WTC11 (cell line): ENCODE measurements around the gene NFATC2. TPM values are rescaled to one million over a fixed set of nuclear protein-coding genes. Genes with fewer than 3 reads are reported as not detected.
A peak's percentile ranks its signal among the peaks of the same experiment; 100 is the strongest.

ENCODE experiments used
- ATAC-seq: fragments of 200-7000 bp; cut with Tn5 transposase; 2 replicates; pipeline ENCODE4 v1.10.0; 2021; ENCODE audit warnings: mild to moderate bottlenecking, moderate library complexity
- CTCF ChIA-PET: fragments of 300-600 bp; sonication (Branson Sonifier 250); formaldehyde crosslinking; loops from one replicate; lab custom pipeline; 2021; ENCODE audit warnings: antibody characterized with exemption; lab: Charles Lee
- POLR2A ChIA-PET: fragments of 350-600 bp; sonication (Branson Sonifier 250); formaldehyde crosslinking; loops from one replicate; lab custom pipeline; 2021; ENCODE audit warnings: antibody characterized with exemption; lab: Charles Lee
- DNase-seq: peaks from one replicate; pipeline ENCODE4 v3.0.0; 2021; ENCODE audit warnings: low spot score
- H3K27ac Mint-ChIP-seq: 2 replicates; pipeline ENCODE4 v1.8.0; 2021; ENCODE audit warnings: mixed read lengths
- H3K27me3 Mint-ChIP-seq: 2 replicates; pipeline ENCODE4 v1.8.0; 2021; ENCODE audit warnings: low read depth, mild to moderate bottlenecking, moderate library complexity, mixed read lengths
- H3K36me3 Mint-ChIP-seq: 2 replicates; pipeline ENCODE4 v1.8.0; 2021; ENCODE audit warnings: mixed read lengths
- H3K4me1 Mint-ChIP-seq: 2 replicates; pipeline ENCODE4 v1.8.0; 2022; ENCODE audit warnings: mixed read lengths
- H3K4me3 Mint-ChIP-seq: 2 replicates; pipeline ENCODE4 v1.8.0; 2021; ENCODE audit warnings: mild to moderate bottlenecking, moderate library complexity, mixed read lengths
- H3K9me3 Mint-ChIP-seq: 2 replicates; pipeline ENCODE4 v1.8.0; 2021; ENCODE audit warnings: mixed read lengths
- CREM ChIP-seq: sonication (generic); formaldehyde crosslinking; IDR thresholded peaks from 2 replicates; pipeline ENCODE4 v1.8.1; 2022; ENCODE audit warnings: mild to moderate bottlenecking, missing genetic modification reagents, moderate library complexity
- EMX1 ChIP-seq: fragments of 250-450 bp; sonication (Bioruptor Pico); IDR thresholded peaks from 2 replicates; pipeline ENCODE4 v1.8.0; 2021; ENCODE audit warnings: mild to moderate bottlenecking
- ESRRA ChIP-seq: sonication (generic); formaldehyde crosslinking; IDR thresholded peaks from 2 replicates; pipeline ENCODE4 v1.8.1; 2022; ENCODE audit warnings: mild to moderate bottlenecking, missing genetic modification reagents, borderline replicate concordance
- FOXK1 ChIP-seq: sonication (generic); formaldehyde crosslinking; IDR thresholded peaks from 2 replicates; pipeline ENCODE4 v1.8.0; 2022; ENCODE audit warnings: mild to moderate bottlenecking, moderate library complexity, missing genetic modification reagents
- GABPB1 ChIP-seq: sonication (generic); formaldehyde crosslinking; IDR thresholded peaks from 2 replicates; pipeline ENCODE4 v1.8.1; 2023; ENCODE audit warnings: mild to moderate bottlenecking, missing genetic modification reagents
- MYBL2 ChIP-seq: sonication (generic); formaldehyde crosslinking; IDR thresholded peaks from 2 replicates; pipeline ENCODE4 v1.8.1; 2023; ENCODE audit warnings: mild to moderate bottlenecking, moderate library complexity, missing genetic modification reagents
- NFATC4 ChIP-seq: fragments of 250-450 bp; sonication (Bioruptor Pico); IDR thresholded peaks from 2 replicates; pipeline ENCODE4 v1.9.0; 2021; ENCODE audit warnings: mild to moderate bottlenecking
- NFYB ChIP-seq: sonication (generic); formaldehyde crosslinking; conservative IDR thresholded peaks from 2 replicates; pipeline ENCODE4 v1.8.0; 2022; ENCODE audit warnings: low read depth, missing genetic modification reagents
- SP1 ChIP-seq: sonication (generic); formaldehyde crosslinking; conservative IDR thresholded peaks from 2 replicates; pipeline ENCODE4 v1.8.1; 2022; ENCODE audit warnings: missing genetic modification reagents
- TEAD1 ChIP-seq: sonication (generic); formaldehyde crosslinking; IDR thresholded peaks from 2 replicates; pipeline ENCODE4 v1.8.0; 2022; ENCODE audit warnings: mild to moderate bottlenecking, missing genetic modification reagents
- ZNF232 ChIP-seq: sonication (generic); formaldehyde crosslinking; IDR thresholded peaks from 2 replicates; pipeline ENCODE4 v1.8.0; 2022; ENCODE audit warnings: mild to moderate bottlenecking, missing genetic modification reagents
- ZNF317 ChIP-seq: sonication (generic); formaldehyde crosslinking; IDR thresholded peaks from 2 replicates; pipeline ENCODE4 v1.8.1; 2023; ENCODE audit warnings: low read depth, mild to moderate bottlenecking, moderate library complexity, missing genetic modification reagents, borderline replicate concordance
- ZNF416 ChIP-seq: fragments of 250-450 bp; sonication (Bioruptor Pico); IDR thresholded peaks from 2 replicates; pipeline ENCODE4 v1.9.0; 2021; ENCODE audit warnings: mild to moderate bottlenecking, inconsistent platforms
- total RNA-seq: library from RNA; stranded (reverse); gene quantifications from 3 replicates; pipeline ENCODE4 v1.2.3, GENCODE V29; 2021
- TF ChIP-seq, protein P1 (sequence below): sonication (generic); formaldehyde crosslinking; IDR thresholded peaks from 2 replicates; pipeline ENCODE4 v1.8.0; 2022; ENCODE audit warnings: mild to moderate bottlenecking, missing genetic modification reagents
- TF ChIP-seq, protein P2 (sequence below): sonication (generic); formaldehyde crosslinking; IDR thresholded peaks from 2 replicates; pipeline ENCODE4 v1.8.0; 2022; ENCODE audit warnings: missing genetic modification reagents
- TF ChIP-seq, protein P3 (sequence below): sonication (generic); formaldehyde crosslinking; IDR thresholded peaks from 2 replicates; pipeline ENCODE4 v1.8.1; 2023; ENCODE audit warnings: mild to moderate bottlenecking, missing genetic modification reagents

Gene NFATC2
- total RNA-seq, 1 experiment from 2014 or later, result 1.7 TPM

DNA sequence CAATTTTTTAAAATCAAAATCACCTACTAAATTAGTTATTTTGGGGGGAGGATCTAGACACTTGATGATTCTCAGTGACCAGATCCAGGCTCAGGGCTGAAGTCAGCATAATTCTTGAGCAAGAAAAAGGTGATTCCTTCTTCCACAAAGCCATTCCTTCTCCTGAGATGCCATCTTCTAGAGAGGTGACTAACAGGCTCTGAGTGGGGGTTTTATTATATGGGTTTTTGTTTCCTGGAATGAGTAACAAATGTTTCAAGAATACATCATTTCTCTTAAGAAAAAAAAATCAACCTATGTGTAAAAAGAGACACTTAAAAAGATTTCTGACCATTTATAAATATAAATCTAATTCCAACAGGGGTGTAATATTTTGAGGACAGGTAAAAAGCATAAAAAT lies 154.3 kb downstream of the NFATC2 start:
- Mint-ChIP-seq H3K27ac (no peak overlapping the region), H3K27me3 (0 out of 2 replicates have a peak, but pooled peaks cover 2% of the 10 kb centered on the region)
- TF ChIP-seq CREM (CRISPR knock-in tag) (no peak), ESRRA (CRISPR knock-in tag) (no peak), ZNF232 (CRISPR knock-in tag) (no peak), ZNF416 (CRISPR knock-in tag) (no peak), EMX1 (CRISPR knock-in tag) (no peak)
- TF ChIP-seq, all 79 proteins: peak for 0
- Mint-ChIP-seq H3K4me3 (no peak overlapping the region), H3K36me3 (no peaks in the 10 kb centered on the region), H3K9me3 (no peaks in the 10 kb centered on the region), H3K4me1 (peaks cover 60% of the 10 kb centered on the region)
- DNase-seq (no peak), ATAC-seq (no peak)
- ChIA-PET POLR2A (no interaction called here), CTCF (interaction anchor here (1.1 to 1.4 kb wide), 2 partner anchors 152 to 401 kb away, joined by 3 read pairs; no protein-coding TSS in a partner anchor)

DNA sequence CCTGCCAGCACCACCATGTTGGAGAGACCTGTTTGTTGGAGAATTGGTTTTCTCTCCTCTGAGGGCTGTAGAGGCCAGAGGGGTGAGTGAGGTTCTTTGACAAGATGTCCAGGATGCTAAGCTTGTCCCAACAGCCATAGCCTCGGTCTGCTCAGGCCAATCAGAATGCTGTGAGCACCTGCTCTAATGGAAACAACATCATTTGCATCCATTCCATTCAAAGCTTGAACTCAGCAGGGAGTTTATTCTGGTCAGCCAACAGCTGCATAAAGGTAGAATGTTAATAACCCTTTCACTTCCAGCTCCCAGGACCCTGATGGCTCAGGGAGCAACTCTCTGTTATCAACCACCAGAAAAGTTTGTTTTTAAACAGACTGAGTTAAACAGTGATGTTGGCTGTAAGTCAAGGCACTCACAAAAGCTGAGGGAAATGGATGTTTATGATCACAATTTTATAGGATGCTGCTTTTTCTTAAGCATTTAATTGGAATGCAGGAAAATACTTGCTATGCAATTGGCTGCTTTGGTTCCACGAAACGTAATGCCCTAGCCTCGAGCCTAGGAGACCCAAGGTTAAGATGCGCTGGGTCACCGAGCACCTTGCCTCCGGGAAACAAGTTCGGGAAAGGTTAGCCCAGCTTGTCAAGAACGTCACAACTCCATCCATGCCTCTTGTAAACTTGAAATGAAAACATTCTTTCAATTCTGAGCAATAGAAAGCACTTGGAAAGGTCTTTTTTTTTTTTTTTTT lies 155.2 kb downstream of the NFATC2 start:
- TF ChIP-seq ZNF232 (CRISPR knock-in tag) (no peak), TEAD1 (peak; percentile 72; the same call in 1 of the 2 replicates), FOXK1 (peak; percentile 71), GABPB1 (CRISPR knock-in tag) (no peak), NFATC4 (CRISPR knock-in tag) (no peak), NFYB (CRISPR knock-in tag) (peak; percentile 41), SP1 (CRISPR knock-in tag) (0 out of 2 replicates have a peak, but pooled peaks have one; percentile 27), MYBL2 (CRISPR knock-in tag) (no peak), ZNF317 (CRISPR knock-in tag) (no peak)
- TF ChIP-seq, protein P1, sequence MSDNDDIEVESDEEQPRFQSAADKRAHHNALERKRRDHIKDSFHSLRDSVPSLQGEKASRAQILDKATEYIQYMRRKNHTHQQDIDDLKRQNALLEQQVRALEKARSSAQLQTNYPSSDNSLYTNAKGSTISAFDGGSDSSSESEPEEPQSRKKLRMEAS, result peak; percentile 78
- TF ChIP-seq, protein P2, sequence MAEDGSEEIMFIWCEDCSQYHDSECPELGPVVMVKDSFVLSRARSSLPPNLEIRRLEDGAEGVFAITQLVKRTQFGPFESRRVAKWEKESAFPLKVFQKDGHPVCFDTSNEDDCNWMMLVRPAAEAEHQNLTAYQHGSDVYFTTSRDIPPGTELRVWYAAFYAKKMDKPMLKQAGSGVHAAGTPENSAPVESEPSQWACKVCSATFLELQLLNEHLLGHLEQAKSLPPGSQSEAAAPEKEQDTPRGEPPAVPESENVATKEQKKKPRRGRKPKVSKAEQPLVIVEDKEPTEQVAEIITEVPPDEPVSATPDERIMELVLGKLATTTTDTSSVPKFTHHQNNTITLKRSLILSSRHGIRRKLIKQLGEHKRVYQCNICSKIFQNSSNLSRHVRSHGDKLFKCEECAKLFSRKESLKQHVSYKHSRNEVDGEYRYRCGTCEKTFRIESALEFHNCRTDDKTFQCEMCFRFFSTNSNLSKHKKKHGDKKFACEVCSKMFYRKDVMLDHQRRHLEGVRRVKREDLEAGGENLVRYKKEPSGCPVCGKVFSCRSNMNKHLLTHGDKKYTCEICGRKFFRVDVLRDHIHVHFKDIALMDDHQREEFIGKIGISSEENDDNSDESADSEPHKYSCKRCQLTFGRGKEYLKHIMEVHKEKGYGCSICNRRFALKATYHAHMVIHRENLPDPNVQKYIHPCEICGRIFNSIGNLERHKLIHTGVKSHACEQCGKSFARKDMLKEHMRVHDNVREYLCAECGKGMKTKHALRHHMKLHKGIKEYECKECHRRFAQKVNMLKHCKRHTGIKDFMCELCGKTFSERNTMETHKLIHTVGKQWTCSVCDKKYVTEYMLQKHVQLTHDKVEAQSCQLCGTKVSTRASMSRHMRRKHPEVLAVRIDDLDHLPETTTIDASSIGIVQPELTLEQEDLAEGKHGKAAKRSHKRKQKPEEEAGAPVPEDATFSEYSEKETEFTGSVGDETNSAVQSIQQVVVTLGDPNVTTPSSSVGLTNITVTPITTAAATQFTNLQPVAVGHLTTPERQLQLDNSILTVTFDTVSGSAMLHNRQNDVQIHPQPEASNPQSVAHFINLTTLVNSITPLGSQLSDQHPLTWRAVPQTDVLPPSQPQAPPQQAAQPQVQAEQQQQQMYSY (CRISPR knock-in tag), result no peak
- Mint-ChIP-seq H3K4me1 (peaks cover 57% of the 10 kb centered on the region), H3K36me3 (no peaks in the 10 kb centered on the region), H3K4me3 (peak overlapping the region; percentile 34), H3K27ac (peak overlapping the region; percentile 93), H3K27me3 (0 out of 2 replicates have a peak, but pooled peaks cover 2% of the 10 kb centered on the region), H3K9me3 (no peaks in the 10 kb centered on the region)
- ChIA-PET CTCF (interaction anchor here (0.5 to 3.7 kb wide), 20 partner anchors 15 to 405 kb away, joined by 3 to 100 read pairs (median 13); partner anchors contain the start of gene NFATC2), POLR2A (interaction anchor here (0.6 kb wide), 2 partner anchors 64 to 907 kb away, joined by 4 to 5 read pairs; no protein-coding TSS in a partner anchor)
- DNase-seq, result peak; percentile 48
- ATAC-seq, result peak; percentile 75

DNA sequence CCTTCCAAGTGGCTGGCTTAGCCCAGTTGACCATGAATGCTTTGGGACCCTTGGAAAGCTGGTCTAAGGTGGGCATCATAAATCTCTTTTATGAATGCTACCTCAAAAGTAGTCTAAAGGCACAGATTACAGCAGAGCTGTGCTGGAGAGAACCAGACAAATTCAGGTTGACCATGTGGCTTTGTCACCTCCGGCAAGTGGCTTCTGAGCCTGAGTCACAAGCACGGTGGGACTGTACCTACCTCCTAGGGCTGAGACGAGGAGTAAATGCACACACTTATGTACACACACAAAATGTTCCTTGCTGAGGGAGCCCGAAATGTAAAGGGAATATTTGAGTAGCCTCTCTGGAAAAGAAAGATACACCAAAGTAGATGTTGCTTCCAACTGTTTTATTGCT lies 155.9 kb downstream of the NFATC2 start:
- no peak for DNase-seq
- Mint-ChIP-seq H3K27ac (peak overlapping the region; percentile 13; the same call in 1 of the 2 replicates), H3K9me3 (no peaks in the 10 kb centered on the region), H3K27me3 (0 out of 2 replicates have a peak, but pooled peaks cover 2% of the 10 kb centered on the region), H3K36me3 (no peaks in the 10 kb centered on the region), H3K4me3 (no peak overlapping the region), H3K4me1 (peaks cover 57% of the 10 kb centered on the region)
- ChIA-PET POLR2A (interaction anchor here (0.6 to 1.0 kb wide), 3 partner anchors 197 to 907 kb away, joined by 3 to 7 read pairs (median 5); no protein-coding TSS in a partner anchor), CTCF (interaction anchor here (0.5 to 3.7 kb wide), 50 partner anchors 9 to 697 kb away, joined by 3 to 100 read pairs (median 6); partner anchors contain the start of gene NFATC2)
- no peak for ATAC-seq
- TF ChIP-seq, protein P3, sequence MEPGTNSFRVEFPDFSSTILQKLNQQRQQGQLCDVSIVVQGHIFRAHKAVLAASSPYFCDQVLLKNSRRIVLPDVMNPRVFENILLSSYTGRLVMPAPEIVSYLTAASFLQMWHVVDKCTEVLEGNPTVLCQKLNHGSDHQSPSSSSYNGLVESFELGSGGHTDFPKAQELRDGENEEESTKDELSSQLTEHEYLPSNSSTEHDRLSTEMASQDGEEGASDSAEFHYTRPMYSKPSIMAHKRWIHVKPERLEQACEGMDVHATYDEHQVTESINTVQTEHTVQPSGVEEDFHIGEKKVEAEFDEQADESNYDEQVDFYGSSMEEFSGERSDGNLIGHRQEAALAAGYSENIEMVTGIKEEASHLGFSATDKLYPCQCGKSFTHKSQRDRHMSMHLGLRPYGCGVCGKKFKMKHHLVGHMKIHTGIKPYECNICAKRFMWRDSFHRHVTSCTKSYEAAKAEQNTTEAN (CRISPR knock-in tag), result no peak
